IPS-18c (cell line): ENCODE results near the gene RASL12.
A peak's percentile ranks its signal among the peaks of the same experiment; 100 is the strongest.
"Not testable (repeated sequence)": the region's sequence is repeated elsewhere in the genome, so short reads cannot be mapped to it uniquely, and the experiment has no call there.

Experiments
- H3K4me3 ChIP-seq: 2 replicates; pipeline ENCODE4 v1.7.0; 2013; ENCODE audit warnings: low read depth, mild to moderate bottlenecking, low read length, moderate library complexity; ENCODE audit not compliant: insufficient read depth
- H3K9me3 ChIP-seq: one replicate; pipeline ENCODE4 v1.6.1; 2013; ENCODE audit warnings: mild to moderate bottlenecking, low read length, moderate library complexity; ENCODE audit not compliant: control insufficient read depth, insufficient read depth

The RASL12 gene

GRCh38 chr15:65082303-65082953 lies 14.6 kb upstream of the RASL12 start:
- no peaks in the 10 kb centered on the region for H3K9me3 ChIP-seq
- H3K4me3 ChIP-seq: no peak overlapping the region

- Histone ChIP-seq H3K4me3 (no peak overlapping the region), H3K9me3 (no peaks in the 10 kb centered on the region)
Measured at GRCh38 chr15:65081758-65082157, 14.0 kb upstream of the RASL12 start.

- Histone ChIP-seq H3K4me3 (no peak overlapping the region), H3K9me3 (no peaks in the 10 kb centered on the region)
Measured at GRCh38 chr15:65081270-65081669, 13.5 kb upstream of the RASL12 start.

GRCh38 chr15:65079580-65079979 lies 11.8 kb upstream of the RASL12 start:
- no peaks in the 10 kb centered on the region for H3K9me3 ChIP-seq
- H3K4me3 ChIP-seq: no peak overlapping the region

- Histone ChIP-seq H3K9me3 (no peaks in the 10 kb centered on the region), H3K4me3 (no peak overlapping the region)
Measured at GRCh38 chr15:65077981-65078352, 10.2 kb upstream of the RASL12 start.

- Histone ChIP-seq H3K9me3 (peaks cover 2% of the 10 kb centered on the region), H3K4me3 (no peak overlapping the region)
Measured at GRCh38 chr15:65077291-65077980, 9.6 kb upstream of the RASL12 start.

GRCh38 chr15:65076486-65077290 lies 8.9 kb upstream of the RASL12 start, which contains the start of gene KBTBD13:
Gene KBTBD13 (plus strand): TSS chr15:65076746. CDS start chr15:65076816, 70 bp downstream.
- Histone ChIP-seq H3K4me3 (no peak within 1 kb of the TSS), H3K9me3 (peaks cover 2% of the 10 kb centered on the region)

- not testable (repeated sequence) for H3K9me3 ChIP-seq, H3K4me3 ChIP-seq
Measured at GRCh38 chr15:65075607-65076395, 8.0 kb upstream of the RASL12 start.

- H3K4me3 ChIP-seq, H3K9me3 ChIP-seq: not testable (repeated sequence)
Measured at GRCh38 chr15:65074946-65075345, 7.2 kb upstream of the RASL12 start.

- Histone ChIP-seq H3K4me3 (no peak overlapping the region), H3K9me3 (peaks cover 2% of the 10 kb centered on the region)
Measured at GRCh38 chr15:65072617-65073016, 4.8 kb upstream of the RASL12 start.

GRCh38 chr15:65072027-65072426 lies 4.2 kb upstream of the RASL12 start:
- Histone ChIP-seq H3K4me3 (no peak overlapping the region), H3K9me3 (peaks cover 2% of the 10 kb centered on the region)

GRCh38 chr15:65071381-65071811 lies 3.6 kb upstream of the RASL12 start:
- Histone ChIP-seq H3K4me3 (no peak overlapping the region), H3K9me3 (peaks cover 2% of the 10 kb centered on the region)

- Histone ChIP-seq H3K4me3 (no peak overlapping the region), H3K9me3 (peaks cover 2% of the 10 kb centered on the region)
Measured at GRCh38 chr15:65069779-65070546, 2.2 kb upstream of the RASL12 start.

- Histone ChIP-seq H3K9me3 (peaks cover 2% of the 10 kb centered on the region), H3K4me3 (no peak overlapping the region)
Measured at GRCh38 chr15:65069179-65069578, 1.4 kb upstream of the RASL12 start.

GRCh38 chr15:65068403-65068788 lies 605 bp upstream of the RASL12 start:
- Histone ChIP-seq H3K4me3 (peak overlapping the region; percentile 69; the same call in 1 of the 2 replicates), H3K9me3 (peaks cover 2% of the 10 kb centered on the region)

GRCh38 chr15:65067317-65067644 lies 510 bp downstream of the RASL12 start:
- Histone ChIP-seq H3K4me3 (peak overlapping the region; percentile 69), H3K9me3 (no peaks in the 10 kb centered on the region)
